ENCODE measurements around the gene EDC4.
A peak's percentile ranks its signal among the peaks of the same experiment; 100 is the strongest.

The EDC4 gene

DNA sequence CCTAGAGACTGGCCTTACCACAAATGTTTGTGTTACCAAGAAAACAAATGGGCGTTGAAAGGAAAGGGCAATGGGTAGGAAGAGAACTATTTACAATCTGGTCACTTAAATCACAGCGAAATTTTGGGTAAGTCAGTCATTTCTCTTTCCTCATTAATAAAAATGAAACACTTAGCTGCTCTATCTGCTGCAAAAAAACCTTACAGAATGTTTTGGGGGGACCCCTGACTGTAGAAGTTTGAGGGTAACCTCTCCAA lies 26.9 kb upstream of the EDC4 start:
- Histone ChIP-seq H3K9ac (ENCODE audit: insufficient read length) (peak overlapping the region; percentile 86), H3K36me3 (ENCODE audit: insufficient read depth, low read length) (peaks cover 6% of the 10 kb centered on the region; the same call in 1 of the 2 replicates), H3K9me3 (ENCODE audit: low read depth, low read length) (no peaks in the 10 kb centered on the region), H3K27ac (peak overlapping the region; percentile 92), H3K4me3 (peak overlapping the region; percentile 83)
- TF ChIP-seq POLR2AphosphoS5 (IDR thresholded peaks at IDR 0.05; ENCODE audit: borderline replicate concordance, low read depth, low read length) (no peak), FOXP2 (optimal IDR thresholded peaks at IDR 0.05; ENCODE audit: control extremely low read depth, extremely low read length, insufficient read depth) (no peak), EZH2 (IDR thresholded peaks at IDR 0.05) (no peak)
- DNase-seq (ENCODE audit: low read depth, low spot score): no peak

DNA sequence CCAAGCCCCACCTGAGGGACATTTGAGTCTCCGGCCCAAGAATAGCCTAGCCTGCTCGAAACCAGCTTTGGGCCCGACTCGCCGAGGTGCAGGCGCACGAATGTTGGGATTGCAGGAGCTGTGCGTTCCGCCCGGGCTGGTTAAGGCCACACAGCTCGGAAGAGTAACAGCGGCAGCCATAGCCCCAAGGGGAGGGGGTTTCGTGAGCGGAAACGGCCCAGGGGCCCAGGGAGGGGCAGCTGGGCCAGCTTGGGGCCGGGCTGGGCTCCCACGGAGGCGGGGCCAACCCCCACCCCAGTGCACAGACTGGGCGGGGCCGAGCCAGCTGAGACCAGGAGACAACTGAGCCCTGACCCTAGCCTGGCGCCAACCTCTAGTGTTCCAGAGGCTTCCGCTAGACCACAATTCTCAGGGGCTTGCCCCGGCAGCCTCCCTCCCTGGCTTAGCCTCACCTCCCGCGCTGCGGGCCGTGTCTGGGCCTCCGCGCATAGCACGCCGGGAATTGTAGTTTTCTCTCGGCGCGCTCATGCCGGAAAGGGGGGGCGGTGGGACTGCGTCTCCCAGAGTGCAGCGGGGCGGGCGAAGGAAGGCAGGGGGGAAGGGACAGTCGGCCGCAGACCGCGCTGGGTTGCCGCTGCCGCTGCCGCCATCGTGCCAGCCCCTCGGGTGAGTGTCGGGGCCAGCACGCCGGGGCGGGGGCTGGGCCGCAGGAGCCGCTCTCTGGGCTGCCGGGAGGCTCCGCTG lies 26.4 kb upstream of the EDC4 start, which contains the start of gene NUTF2:
TSS of gene NUTF2 (plus strand) at position 614 of the 744 bp plus-strand sequence. CDS start 18,198 bp downstream, outside the sequence.
- Histone ChIP-seq H3K9ac (ENCODE audit: insufficient read length) (peak within 1 kb of the TSS; percentile 86), H3K36me3 (ENCODE audit: insufficient read depth, low read length) (peaks cover 6% of the 10 kb centered on the region; the same call in 1 of the 2 replicates), H3K27ac (peak within 1 kb of the TSS; percentile 92), H3K9me3 (ENCODE audit: low read depth, low read length) (no peaks in the 10 kb centered on the region), H3K4me3 (peak within 1 kb of the TSS; percentile 83)
- TF ChIP-seq EZH2 (IDR thresholded peaks at IDR 0.05): no peak
- peak; percentile 53; the same call in 1 of the 2 replicates for TF ChIP-seq POLR2AphosphoS5 (IDR thresholded peaks at IDR 0.05; ENCODE audit: borderline replicate concordance, low read depth, low read length)
- peak; percentile 59 for TF ChIP-seq FOXP2 (optimal IDR thresholded peaks at IDR 0.05; ENCODE audit: control extremely low read depth, extremely low read length, insufficient read depth)
- DNase-seq (ENCODE audit: low read depth, low spot score): peak; percentile 47

DNA sequence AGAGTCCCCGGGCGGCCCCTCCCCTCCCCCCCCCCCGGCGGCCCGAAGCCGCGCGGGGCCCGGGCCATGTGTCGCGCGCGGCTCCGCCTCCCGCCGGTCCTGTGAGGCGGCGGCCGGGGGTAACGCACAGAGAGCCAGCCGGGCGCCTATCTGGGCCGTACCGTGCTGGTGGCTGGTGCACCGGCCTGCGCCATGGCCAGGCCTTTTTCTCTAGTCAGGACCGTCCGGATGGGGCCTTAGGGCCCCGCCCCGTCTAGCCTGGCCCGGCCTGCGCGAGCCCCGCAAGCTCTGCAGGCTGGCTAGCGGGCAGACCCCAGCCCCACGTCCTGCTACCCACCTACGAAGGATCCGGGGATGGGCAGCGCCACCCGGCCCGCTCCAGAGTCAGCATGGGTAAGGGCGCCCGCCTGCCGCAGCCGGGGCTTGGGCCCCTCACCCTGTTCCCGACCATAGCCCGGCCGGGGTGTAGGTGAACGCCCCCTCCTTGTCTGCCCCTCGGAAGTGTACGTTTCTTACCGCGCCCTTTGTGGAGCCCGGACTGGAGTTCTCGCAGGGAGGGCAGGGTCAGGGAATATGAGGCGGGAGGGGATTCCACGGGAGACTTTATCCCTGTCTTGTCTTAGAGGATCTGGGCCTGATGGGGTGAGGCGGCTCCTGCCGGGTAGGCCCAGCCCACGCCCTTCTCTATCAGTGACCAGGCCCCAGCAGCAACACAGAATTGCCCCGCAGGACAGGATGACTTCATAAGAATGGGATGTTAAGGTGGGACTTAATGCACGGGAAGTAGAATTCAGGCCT lies 25.6 kb upstream of the EDC4 start, which contains the start of gene CENPT:
TSS of gene CENPT (minus strand) at position 630 of the 798 bp plus-strand sequence. CDS start 13,834 bp downstream, outside the sequence.
- Histone ChIP-seq H3K9me3 (ENCODE audit: low read depth, low read length) (no peaks in the 10 kb centered on the region), H3K9ac (ENCODE audit: insufficient read length) (peak within 1 kb of the TSS; percentile 86), H3K36me3 (ENCODE audit: insufficient read depth, low read length) (peaks cover 6% of the 10 kb centered on the region; the same call in 1 of the 2 replicates), H3K4me3 (peak within 1 kb of the TSS; percentile 83), H3K27ac (peak within 1 kb of the TSS; percentile 92)
- no peak for DNase-seq (ENCODE audit: low read depth, low spot score)
- TF ChIP-seq POLR2AphosphoS5 (IDR thresholded peaks at IDR 0.05; ENCODE audit: borderline replicate concordance, low read depth, low read length) (no peak), EZH2 (IDR thresholded peaks at IDR 0.05) (no peak), FOXP2 (optimal IDR thresholded peaks at IDR 0.05; ENCODE audit: control extremely low read depth, extremely low read length, insufficient read depth) (no peak)

DNA sequence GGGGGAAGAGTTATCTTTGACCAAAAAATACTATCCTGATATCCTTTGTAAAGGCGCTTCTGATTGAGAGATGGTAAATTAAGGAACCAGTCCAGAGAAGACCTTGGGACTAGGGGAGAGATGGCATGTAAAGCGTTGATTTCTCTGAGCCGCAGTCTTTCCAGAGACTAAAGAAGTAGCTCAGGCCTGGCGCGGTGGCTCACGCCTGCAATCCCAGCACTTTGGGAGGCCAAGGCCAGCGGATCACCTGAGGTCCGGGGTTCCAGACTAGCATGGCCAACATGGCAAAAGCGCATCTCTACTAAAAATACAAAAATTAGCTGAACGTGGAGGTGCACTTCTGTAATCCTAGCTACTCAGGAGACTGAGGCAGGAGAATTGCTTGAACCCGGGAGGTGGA lies 24.7 kb upstream of the EDC4 start:
- Histone ChIP-seq H3K36me3 (ENCODE audit: insufficient read depth, low read length) (peaks cover 6% of the 10 kb centered on the region; the same call in 1 of the 2 replicates), H3K9me3 (ENCODE audit: low read depth, low read length) (no peaks in the 10 kb centered on the region), H3K4me3 (peak overlapping the region; percentile 83), H3K27ac (no peak overlapping the region), H3K9ac (ENCODE audit: insufficient read length) (peak overlapping the region; percentile 86)
- no peak for DNase-seq (ENCODE audit: low read depth, low spot score)
- no peak for TF ChIP-seq POLR2AphosphoS5 (IDR thresholded peaks at IDR 0.05; ENCODE audit: borderline replicate concordance, low read depth, low read length)
- TF ChIP-seq EZH2 (IDR thresholded peaks at IDR 0.05): no peak
- no peak for TF ChIP-seq FOXP2 (optimal IDR thresholded peaks at IDR 0.05; ENCODE audit: control extremely low read depth, extremely low read length, insufficient read depth)

DNA sequence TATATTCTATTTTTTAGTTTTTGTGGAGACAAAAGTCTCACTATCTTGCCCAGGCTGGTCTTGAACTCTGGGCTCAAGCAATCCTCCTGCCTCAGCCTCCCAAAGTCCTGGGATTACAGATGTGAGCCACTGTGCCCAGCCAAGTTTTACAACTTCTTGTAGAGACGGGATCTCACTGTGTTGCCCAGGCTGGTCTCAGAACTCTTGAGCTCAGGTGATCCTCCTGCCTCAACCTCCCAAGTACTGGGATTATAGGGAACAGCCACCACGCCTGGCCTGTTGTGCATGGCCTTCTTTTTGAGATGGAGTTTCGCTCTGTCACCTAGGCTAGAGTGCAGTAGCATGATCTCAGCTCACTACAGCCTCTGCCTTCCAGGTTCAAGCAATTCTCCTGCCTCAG lies 19.2 kb upstream of the EDC4 start:
- H3K36me3 ChIP-seq (ENCODE audit: insufficient read depth, low read length): peaks cover 6% of the 10 kb centered on the region; the same call in 1 of the 2 replicates
- H3K27ac ChIP-seq: no peak overlapping the region

DNA sequence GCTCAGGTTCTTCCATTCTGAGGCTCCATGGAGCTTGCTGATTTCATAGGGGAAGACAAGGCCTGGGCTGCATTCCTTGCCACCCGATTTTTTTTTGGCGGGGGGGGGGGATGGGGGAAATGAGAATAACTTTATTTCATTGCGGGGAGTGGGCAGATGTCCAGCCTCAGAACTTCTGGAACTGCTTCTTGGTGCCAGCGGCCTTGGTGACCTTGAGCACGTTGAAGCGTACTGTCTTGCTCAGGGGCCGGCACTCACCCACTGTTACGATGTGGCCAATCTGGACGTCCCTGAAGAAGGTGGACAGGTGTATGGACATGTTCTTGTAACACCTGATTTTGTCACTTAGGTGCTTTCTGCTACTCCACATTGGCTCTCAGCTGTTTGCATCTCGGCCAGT lies 17.1 kb upstream of the EDC4 start:
- H3K4me3 ChIP-seq: no peak overlapping the region
- H3K27ac ChIP-seq: no peak overlapping the region

More for the DNA sequence above, 19.2 kb upstream of the EDC4 start:
- TF ChIP-seq EZH2 (IDR thresholded peaks at IDR 0.05) (no peak), FOXP2 (optimal IDR thresholded peaks at IDR 0.05; ENCODE audit: control extremely low read depth, extremely low read length, insufficient read depth) (no peak), POLR2AphosphoS5 (IDR thresholded peaks at IDR 0.05; ENCODE audit: borderline replicate concordance, low read depth, low read length) (no peak)
- H3K9ac ChIP-seq (ENCODE audit: insufficient read length): no peak overlapping the region
- no peak for DNase-seq (ENCODE audit: low read depth, low spot score)
- H3K4me3 ChIP-seq: no peak overlapping the region
- H3K9me3 ChIP-seq (ENCODE audit: low read depth, low read length): no peaks in the 10 kb centered on the region

DNA sequence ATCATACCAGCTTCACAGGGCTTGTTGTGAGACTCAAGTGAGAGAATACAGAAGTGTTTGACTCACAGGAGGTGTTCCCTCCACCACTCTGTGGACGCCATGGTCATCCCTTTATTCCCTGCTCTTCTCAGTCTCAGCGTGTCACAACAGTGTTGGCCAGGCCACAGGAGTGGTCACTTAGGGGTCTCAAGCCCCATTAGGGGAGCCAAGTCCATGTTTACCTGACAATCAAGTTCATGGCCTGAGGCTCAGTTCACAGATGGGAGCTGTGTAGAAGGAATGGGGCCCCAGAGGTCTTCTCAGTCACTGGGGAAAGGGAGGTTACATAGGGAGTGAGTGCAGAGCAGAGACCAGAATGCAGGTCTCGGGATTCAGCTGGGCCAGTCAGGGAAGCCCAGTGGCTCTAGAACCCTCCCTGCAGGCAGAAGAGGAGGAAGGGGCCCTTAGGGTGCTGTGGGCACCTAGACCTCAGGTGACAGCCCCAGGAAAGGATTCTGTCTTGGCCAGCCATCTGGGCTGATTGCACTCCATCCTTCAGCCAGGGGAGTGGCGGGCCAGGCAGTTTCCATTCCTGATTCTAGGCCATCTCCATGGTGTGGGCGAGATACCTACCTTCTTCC lies 15.8 kb upstream of the EDC4 start:
- no peak overlapping the region for H3K27ac ChIP-seq
- no peaks in the 10 kb centered on the region for H3K9me3 ChIP-seq (ENCODE audit: low read depth, low read length)
- TF ChIP-seq EZH2 (IDR thresholded peaks at IDR 0.05) (no peak), POLR2AphosphoS5 (IDR thresholded peaks at IDR 0.05; ENCODE audit: borderline replicate concordance, low read depth, low read length) (no peak), FOXP2 (optimal IDR thresholded peaks at IDR 0.05; ENCODE audit: control extremely low read depth, extremely low read length, insufficient read depth) (no peak)
- H3K36me3 ChIP-seq (ENCODE audit: insufficient read depth, low read length): no peaks in the 10 kb centered on the region; the same call in 1 of the 2 replicates
- no peak overlapping the region for H3K4me3 ChIP-seq
- DNase-seq (ENCODE audit: low read depth, low spot score): no peak
- H3K9ac ChIP-seq (ENCODE audit: insufficient read length): no peak overlapping the region

More for the DNA sequence above, 17.1 kb upstream of the EDC4 start:
- TF ChIP-seq POLR2AphosphoS5 (IDR thresholded peaks at IDR 0.05; ENCODE audit: borderline replicate concordance, low read depth, low read length) (no peak), EZH2 (IDR thresholded peaks at IDR 0.05) (no peak), FOXP2 (optimal IDR thresholded peaks at IDR 0.05; ENCODE audit: control extremely low read depth, extremely low read length, insufficient read depth) (no peak)
- Histone ChIP-seq H3K9me3 (ENCODE audit: low read depth, low read length) (no peaks in the 10 kb centered on the region), H3K9ac (ENCODE audit: insufficient read length) (no peak overlapping the region), H3K36me3 (ENCODE audit: insufficient read depth, low read length) (no peaks in the 10 kb centered on the region; the same call in 1 of the 2 replicates)
- DNase-seq (ENCODE audit: low read depth, low spot score): no peak

All from SK-N-MC (cell line).